Caki2 (cell line): Measurements from ENCODE around the gene SMG5. TPM values are rescaled to one million over a fixed set of nuclear protein-coding genes. Genes with fewer than 3 reads are reported as not detected.

Experiments
- DNase-seq: peaks from one replicate; pipeline ENCODE4 v3.0.0-alpha.2; 2015; ENCODE audit warnings: low read depth
- in situ Hi-C: cut with HindIII; loops from 2 replicates; pipeline ENCODE4 v1.10.0; 2016; ENCODE audit warnings: low sequenced_read_pairs, low pct_unique_long_range_greater_than_20kb, mixed read lengths
- total RNA-seq: library from RNA; depleted of rRNA; stranded (reverse); fragments of >200 nt; shearing (Covaris generic); gene quantifications from 2 replicates; pipeline ENCODE4 v1.2.3, GENCODE V29; 2014; ENCODE audit warnings: low replicate concordance

The SMG5 gene
- total RNA-seq, 1 experiment from 2014 or later = 53.1 TPM

- DNase-seq = no peak
- in situ Hi-C loops = no loop called here
Measured at GRCh38 chr1:156248323-156248683, 34.3 kb downstream of the SMG5 start.

- no peak for DNase-seq
- in situ Hi-C loops = no loop called here
Measured at GRCh38 chr1:156247460-156248322, 34.9 kb downstream of the SMG5 start, which contains the start of gene PAQR6. Gene PAQR6 (minus strand): TSS chr1:156248056. CDS start chr1:156246731, 1,325 bp downstream.

- in situ Hi-C loops = no loop called here
- DNase-seq = no peak
Measured at GRCh38 chr1:156246781-156247459, 35.7 kb downstream of the SMG5 start.

- no peak for DNase-seq
- in situ Hi-C loops = no loop called here
Measured at GRCh38 chr1:156246241-156246780, 36.3 kb downstream of the SMG5 start.

- in situ Hi-C loops = no loop called here
- DNase-seq = no peak
Measured at GRCh38 chr1:156245451-156246232, 37.0 kb downstream of the SMG5 start.

GRCh38 chr1:156244712-156245111, 37.9 kb downstream of the SMG5 start:
- in situ Hi-C loops = no loop called here
- DNase-seq = no peak

GRCh38 chr1:156244126-156244525, 38.5 kb downstream of the SMG5 start:
- in situ Hi-C loops = no loop called here
- no peak for DNase-seq

GRCh38 chr1:156242738-156243137, 39.9 kb downstream of the SMG5 start:
- DNase-seq = no peak
- in situ Hi-C loops = no loop called here

- in situ Hi-C loops = no loop called here
- no peak for DNase-seq
Measured at GRCh38 chr1:156241926-156242325, 40.7 kb downstream of the SMG5 start, which contains the start of gene BGLAP. Gene BGLAP (plus strand): TSS chr1:156242184. CDS start chr1:156242232, 48 bp downstream.

GRCh38 chr1:156241311-156241811, 41.3 kb downstream of the SMG5 start:
- in situ Hi-C loops = no loop called here
- no peak for DNase-seq

- in situ Hi-C loops = no loop called here
- DNase-seq = no peak
Measured at GRCh38 chr1:156238248-156238647, 44.4 kb downstream of the SMG5 start.

- DNase-seq = no peak
- in situ Hi-C loops = no loop called here
Measured at GRCh38 chr1:156236164-156236563, 46.5 kb downstream of the SMG5 start.

- in situ Hi-C loops = no loop called here
Measured at GRCh38 chr1:156233426-156234127, 49.0 kb downstream of the SMG5 start.

GRCh38 chr1:156232201-156232894, 50.3 kb downstream of the SMG5 start:
- in situ Hi-C loops = no loop called here
- no peak for DNase-seq

More at GRCh38 chr1:156233426-156234127, 49.0 kb downstream of the SMG5 start:
- DNase-seq = no peak

- no peak for DNase-seq
- in situ Hi-C loops = no loop called here
Measured at GRCh38 chr1:156230473-156230837, 52.2 kb downstream of the SMG5 start.

GRCh38 chr1:156229809-156230472, 52.7 kb downstream of the SMG5 start:
- in situ Hi-C loops = no loop called here
- no peak for DNase-seq

GRCh38 chr1:156228501-156228900, 54.1 kb downstream of the SMG5 start:
- in situ Hi-C loops = no loop called here
- no peak for DNase-seq
